HepG2 (cell line): ENCODE measurements around the gene SPDL1. TPM values are rescaled to one million over a fixed set of nuclear protein-coding genes. Genes with fewer than 3 reads are reported as not detected.

Experiments used
- FOXO1 ChIP-seq: sonication (generic); formaldehyde crosslinking; IDR thresholded peaks from 2 replicates; pipeline ENCODE4 v1.4.0; 2020; ENCODE audit warnings: missing genetic modification reagents
- HNRNPK ChIP-seq: fragments of 200-400 bp; formaldehyde crosslinking; IDR thresholded peaks from 2 replicates; pipeline ENCODE4 v1.6.1; 2018; ENCODE audit warnings: low read length, low read depth, moderate library complexity, mild to moderate bottlenecking; ENCODE audit not compliant: poor library complexity, severe bottlenecking
- NFIB ChIP-seq: sonication (generic); formaldehyde crosslinking; IDR thresholded peaks from 2 replicates; pipeline ENCODE4 v1.9.0; 2021; ENCODE audit warnings: missing genetic modification reagents, mild to moderate bottlenecking, borderline replicate concordance
- POLR2A ChIP-seq, 2 experiments: IDR thresholded peaks; 2 replicates each; pipeline ENCODE4 v1.6.1; 2011; ENCODE audit warnings: low read depth in 2 of 2, low read length in 2 of 2, mild to moderate bottlenecking in 1 of 2, moderate library complexity in 1 of 2; ENCODE audit not compliant: insufficient read depth in 1 of 2
- RBFOX2 ChIP-seq: fragments of 200-400 bp; formaldehyde crosslinking; IDR thresholded peaks from 2 replicates; pipeline ENCODE4 v1.6.1; 2017; ENCODE audit warnings: low read depth, mild to moderate bottlenecking, low read length
- SCMH1 ChIP-seq: sonication (generic); formaldehyde crosslinking; IDR thresholded peaks from 2 replicates; pipeline ENCODE4 v1.9.0; 2021; ENCODE audit warnings: missing genetic modification reagents, mild to moderate bottlenecking, borderline replicate concordance
- SIX1 ChIP-seq: sonication (generic); formaldehyde crosslinking; IDR thresholded peaks from 2 replicates; pipeline ENCODE4 v1.4.0; 2020; ENCODE audit warnings: missing genetic modification reagents, borderline replicate concordance
- SIX4 ChIP-seq: sonication (generic); formaldehyde crosslinking; IDR thresholded peaks from 2 replicates; pipeline ENCODE4 v1.4.0; 2020; ENCODE audit warnings: missing genetic modification reagents
- SRY ChIP-seq: sonication (generic); formaldehyde crosslinking; IDR thresholded peaks from 2 replicates; pipeline ENCODE4 v1.8.0; 2022; ENCODE audit warnings: mild to moderate bottlenecking, missing genetic modification reagents
- TBX2 ChIP-seq: sonication (generic); formaldehyde crosslinking; IDR thresholded peaks from 2 replicates; pipeline ENCODE4 v1.5.0; 2020; ENCODE audit warnings: missing genetic modification reagents, mild to moderate bottlenecking, borderline replicate concordance
- ZBTB10 ChIP-seq: sonication (generic); formaldehyde crosslinking; IDR thresholded peaks from 2 replicates; pipeline ENCODE4 v1.4.0; 2020; ENCODE audit warnings: missing genetic modification reagents, borderline replicate concordance
- ZNF224 ChIP-seq: sonication (generic); formaldehyde crosslinking; IDR thresholded peaks from 2 replicates; pipeline ENCODE4 v1.5.0; 2020; ENCODE audit warnings: mild to moderate bottlenecking, missing genetic modification reagents
- ZNF234 ChIP-seq: sonication (generic); formaldehyde crosslinking; conservative IDR thresholded peaks from 2 replicates; pipeline ENCODE4 v1.5.1; 2020; ENCODE audit warnings: mild to moderate bottlenecking, missing genetic modification reagents
- ZNF256 ChIP-seq: sonication (generic); formaldehyde crosslinking; conservative IDR thresholded peaks from 2 replicates; pipeline ENCODE4 v1.4.0; 2020; ENCODE audit warnings: missing genetic modification reagents
- ZNF382 ChIP-seq: sonication (generic); formaldehyde crosslinking; IDR thresholded peaks from 2 replicates; pipeline ENCODE4 v1.5.0; 2020; ENCODE audit warnings: missing genetic modification reagents, mild to moderate bottlenecking, borderline replicate concordance
- ZNF552 ChIP-seq: sonication (generic); formaldehyde crosslinking; IDR thresholded peaks from 2 replicates; pipeline ENCODE4 v1.9.0; 2022; ENCODE audit warnings: missing genetic modification reagents, mild to moderate bottlenecking, borderline replicate concordance
- ZNF615 ChIP-seq: sonication (generic); formaldehyde crosslinking; IDR thresholded peaks from 2 replicates; pipeline ENCODE4 v1.5.0; 2020; ENCODE audit warnings: mild to moderate bottlenecking, missing genetic modification reagents, borderline replicate concordance
- ZNF784 ChIP-seq: sonication (generic); formaldehyde crosslinking; IDR thresholded peaks from 2 replicates; pipeline ENCODE4 v1.5.1; 2020; ENCODE audit warnings: missing genetic modification reagents, mild to moderate bottlenecking, borderline replicate concordance
- ZSCAN22 ChIP-seq: sonication (generic); formaldehyde crosslinking; IDR thresholded peaks from 2 replicates; pipeline ENCODE4 v1.4.0; 2020; ENCODE audit warnings: mild to moderate bottlenecking, missing genetic modification reagents
- polyA plus RNA-seq, 8 experiments: library from polyadenylated mRNA; depleted of rRNA in 3 of 8; stranded (reverse) in 7 of 8; unstranded in 1 of 8; fragments of >200 nt; fragmentation: Illumina TruSeq in 4 of 8; extraction: Trizol in 4 of 8; gene quantifications; 2 replicates each; pipeline versions ENCODE4 v1.2.1 to v1.2.3, GENCODE V29; 2011 to 2016; ENCODE audit warnings: low read depth in 4 of 8, missing spikeins in 1 of 8, mixed read lengths in 1 of 8; ENCODE audit not compliant: insufficient read depth in 1 of 8
- total RNA-seq, 5 experiments: library from RNA; depleted of rRNA; stranded (reverse); fragments of >200 nt; fragmentation: Illumina TruSeq; extraction: Trizol; gene quantifications; 2 replicates each; pipeline ENCODE4 v1.2.3, GENCODE V29; 2016; ENCODE audit warnings: low read depth in 1 of 5
- TF ChIP-seq, protein P1 (sequence below): sonication (generic); formaldehyde crosslinking; IDR thresholded peaks from 2 replicates; pipeline ENCODE4 v1.5.0; 2020; ENCODE audit warnings: missing genetic modification reagents, mild to moderate bottlenecking, borderline replicate concordance
- TF ChIP-seq, protein P2 (sequence below): IDR thresholded peaks from 2 replicates; pipeline ENCODE4 v1.6.1; 2018; ENCODE audit warnings: missing genetic modification reagents
- TF ChIP-seq, protein P3 (sequence below): IDR thresholded peaks from 2 replicates; pipeline ENCODE4 v1.6.1; 2016; ENCODE audit warnings: low read depth

SPDL1 gene
- total and polyA plus RNA-seq, 2 of the 13 experiments (the other 11 are each of a cell fraction or from before 2014, with no cell fraction given): 10.9 to 36.6 TPM

- no peak for TF ChIP-seq NFIB (CRISPR knock-in tag)
- no peak for TF ChIP-seq FOXO1 (CRISPR knock-in tag)
- TF ChIP-seq ZNF552: no peak
- TF ChIP-seq ZNF784: no peak
- TF ChIP-seq ZBTB10: no peak
- TF ChIP-seq SCMH1 (CRISPR knock-in tag): no peak
- TF ChIP-seq, protein P1, sequence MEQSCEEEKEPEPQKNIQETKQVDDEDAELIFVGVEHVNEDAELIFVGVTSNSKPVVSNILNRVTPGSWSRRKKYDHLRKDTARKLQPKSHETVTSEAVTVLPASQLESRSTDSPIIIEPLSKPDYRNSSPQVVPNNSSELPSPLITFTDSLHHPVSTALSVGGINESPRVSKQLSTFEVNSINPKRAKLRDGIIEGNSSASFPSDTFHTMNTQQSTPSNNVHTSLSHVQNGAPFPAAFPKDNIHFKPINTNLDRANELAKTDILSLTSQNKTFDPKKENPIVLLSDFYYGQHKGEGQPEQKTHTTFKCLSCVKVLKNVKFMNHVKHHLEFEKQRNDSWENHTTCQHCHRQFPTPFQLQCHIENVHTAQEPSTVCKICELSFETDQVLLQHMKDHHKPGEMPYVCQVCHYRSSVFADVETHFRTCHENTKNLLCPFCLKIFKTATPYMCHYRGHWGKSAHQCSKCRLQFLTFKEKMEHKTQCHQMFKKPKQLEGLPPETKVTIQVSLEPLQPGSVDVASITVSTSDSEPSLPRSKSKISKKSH (CRISPR knock-in tag): 0 out of 2 replicates have a peak, but pooled peaks have one; percentile 70
- TF ChIP-seq SIX4 (CRISPR knock-in tag): no peak
- TF ChIP-seq, protein P2, sequence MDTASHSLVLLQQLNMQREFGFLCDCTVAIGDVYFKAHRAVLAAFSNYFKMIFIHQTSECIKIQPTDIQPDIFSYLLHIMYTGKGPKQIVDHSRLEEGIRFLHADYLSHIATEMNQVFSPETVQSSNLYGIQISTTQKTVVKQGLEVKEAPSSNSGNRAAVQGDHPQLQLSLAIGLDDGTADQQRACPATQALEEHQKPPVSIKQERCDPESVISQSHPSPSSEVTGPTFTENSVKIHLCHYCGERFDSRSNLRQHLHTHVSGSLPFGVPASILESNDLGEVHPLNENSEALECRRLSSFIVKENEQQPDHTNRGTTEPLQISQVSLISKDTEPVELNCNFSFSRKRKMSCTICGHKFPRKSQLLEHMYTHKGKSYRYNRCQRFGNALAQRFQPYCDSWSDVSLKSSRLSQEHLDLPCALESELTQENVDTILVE (CRISPR knock-in tag): no peak
- no peak for TF ChIP-seq ZSCAN22 (CRISPR knock-in tag)
- TF ChIP-seq, protein P3, sequence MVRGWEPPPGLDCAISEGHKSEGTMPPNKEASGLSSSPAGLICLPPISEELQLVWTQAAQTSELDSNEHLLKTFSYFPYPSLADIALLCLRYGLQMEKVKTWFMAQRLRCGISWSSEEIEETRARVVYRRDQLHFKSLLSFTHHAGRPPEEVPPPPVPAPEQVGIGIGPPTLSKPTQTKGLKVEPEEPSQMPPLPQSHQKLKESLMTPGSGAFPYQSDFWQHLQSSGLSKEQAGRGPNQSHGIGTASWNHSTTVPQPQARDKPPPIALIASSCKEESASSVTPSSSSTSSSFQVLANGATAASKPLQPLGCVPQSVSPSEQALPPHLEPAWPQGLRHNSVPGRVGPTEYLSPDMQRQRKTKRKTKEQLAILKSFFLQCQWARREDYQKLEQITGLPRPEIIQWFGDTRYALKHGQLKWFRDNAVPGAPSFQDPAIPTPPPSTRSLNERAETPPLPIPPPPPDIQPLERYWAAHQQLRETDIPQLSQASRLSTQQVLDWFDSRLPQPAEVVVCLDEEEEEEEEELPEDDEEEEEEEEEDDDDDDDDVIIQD (CRISPR knock-in tag): no peak
- no peak for TF ChIP-seq ZNF615 (CRISPR knock-in tag)
- 0 out of 2 replicates have a peak, but pooled peaks have one; percentile 28 for TF ChIP-seq TBX2 (CRISPR knock-in tag)
- peak; percentile 76 to 82 for TF ChIP-seq POLR2A (IDR thresholded peaks at IDR 0.05; ENCODE audit: insufficient read depth in 1 of 2, low read depth in 2 of 2, low read length in 2 of 2)
- TF ChIP-seq ZNF256 (CRISPR knock-in tag): no peak
- no peak for TF ChIP-seq HNRNPK
- TF ChIP-seq ZNF224 (CRISPR knock-in tag): peak; percentile 78
- TF ChIP-seq RBFOX2: peak; percentile 78
- TF ChIP-seq SIX1 (CRISPR knock-in tag): no peak
- no peak for TF ChIP-seq ZNF382 (CRISPR knock-in tag)
- 0 out of 2 replicates have a peak, but pooled peaks have one; percentile 26 for TF ChIP-seq SRY (CRISPR knock-in tag)
- no peak for TF ChIP-seq ZNF234 (CRISPR knock-in tag)
Observed at GRCh38 chr5:169583424-169584220, at the start of gene SPDL1 (continued).
